Right lobe of liver (tissue), 6 donors: Measurements from ENCODE around the gene CBX5. TPM values are rescaled to one million over a fixed set of nuclear protein-coding genes. Genes with fewer than 3 reads are reported as not detected.
A peak's percentile ranks its signal among the peaks of the same experiment; 100 is the strongest.

Experiments
- ATAC-seq, 4 donors: fragments of 200-7000 bp; cut with Tn5 transposase; one replicate each; pipeline ENCODE4 v1.9.1; 2020; ENCODE audit warnings: mild to moderate bottlenecking in 4 of 4, moderate library complexity in 4 of 4
- DNase-seq, 3 donors: peaks; one replicate each; pipeline ENCODE4 v3.0.0-alpha.2; 2020
- H3K27ac ChIP-seq, 3 donors: fragments of 200-600 bp; one replicate each; pipeline ENCODE4 v1.8.0; 2022
- H3K27me3 ChIP-seq, 2 donors: fragments of 200-600 bp; one replicate each; pipeline ENCODE4 v1.8.0; 2022
- H3K36me3 ChIP-seq, 4 donors: fragments of 200-600 bp; sonication (generic) in 1 of 4; one replicate each; pipeline versions ENCODE4 v1.5.1 to v1.8.0; 2017 to 2022; ENCODE audit warnings: control low read depth in 1 of 4
- H3K4me1 ChIP-seq, 4 donors: fragments of 200-600 bp; sonication (generic) in 1 of 4; one replicate each; pipeline versions ENCODE4 v1.5.1 to v1.8.0; 2017 to 2022; ENCODE audit warnings: control low read depth in 1 of 4
- H3K4me3 ChIP-seq, 3 donors: fragments of 200-600 bp; one replicate each; pipeline ENCODE4 v1.8.0; 2022
- H3K9me3 ChIP-seq, 4 donors: fragments of 200-600 bp; sonication (generic) in 1 of 4; one replicate each; pipeline versions ENCODE4 v1.5.1 to v1.8.0; 2017 to 2022; ENCODE audit warnings: control low read depth in 1 of 4
- CTCF ChIP-seq, 4 donors: fragments of 200-600 bp in 3 of 4; fragments of 450-650 bp in 1 of 4; IDR thresholded peaks; one replicate each; pipeline versions ENCODE4 v1.5.1 to v1.8.0; 2016 to 2022; ENCODE audit warnings: antibody characterized with exemption in 4 of 4, mild to moderate bottlenecking in 2 of 4
- POLR2A ChIP-seq: fragments of 450-650 bp; IDR thresholded peaks from one replicate; pipeline ENCODE4 v1.6.1; 2017; ENCODE audit warnings: antibody characterized with exemption, mild to moderate bottlenecking
- WGBS: methylation state at CpG from one replicate; pipeline ENCODE4 v1.1.6; 2018; ENCODE audit warnings: low coverage, low lambda C conversion rate; ENCODE audit not compliant: insufficient coverage; ENCODE audit errors: missing lambda C conversion rate; 5-methylcytosine and 5-hydroxymethylcytosine counted together
- intact Hi-C, 2 donors: fragments of 100-400 bp; cut with DNase I; formaldehyde crosslinking; loops; one replicate each; pipeline versions ENCODE4 v1.11.2 to v1.14.1; 2022
- total RNA-seq, 6 experiments: library from RNA; depleted of rRNA in 2 of 6; stranded (reverse); fragments of >200 nt in 2 of 6; fragmentation: NEBNext Ultra II Directional in 3 of 6; extraction: Animal tissue kit (Norgen Biotek cat#: 25700) in 3 of 6; gene quantifications; one replicate each; pipeline versions ENCODE4 v1.1.0 to v1.2.4, GENCODE V29; 2016 to 2023
- donor health status: DM: no; HTN: yes; CAD: no.
- donor health status: DM: no; HTN: no; CAD: no.
- donor health status: DM: no; HTN: no; CAD: no.
- donor health status: DM: no; HTN: yes; CAD: no.
- donor health status: DM: no; HTN: yes; CAD: no.

The CBX5 gene
- total RNA-seq, 6 experiments from 2014 or later: 14.4 to 23.7 (median 20.1) TPM

- intact Hi-C loops: no loop called here
- WGBS: 64% methylated on average over 7 of the region's 7 CpGs
- Histone ChIP-seq H3K27me3 (peaks cover 0 to 19% of the 10 kb centered on the region in 2 donors), H3K4me1 (peaks cover 0 to 8% (median 0%) of the 10 kb centered on the region in 4 donors), H3K4me3 (no peak overlapping the region), H3K9me3 (no peaks in the 10 kb centered on the region), H3K36me3 (no peaks in the 10 kb centered on the region), H3K27ac (no peak overlapping the region)
- DNase-seq (no peak), ATAC-seq (no peak)
- TF ChIP-seq CTCF (IDR thresholded peaks at IDR 0.05): no peak
- no peak for TF ChIP-seq POLR2A
Measured at GRCh38 chr12:54211920-54212319, 68.0 kb downstream of the CBX5 start.

- TF ChIP-seq CTCF (IDR thresholded peaks at IDR 0.05) (no peak), POLR2A (no peak)
- peak in 1 of 3 donors; percentile 41 for DNase-seq
- intact Hi-C loops: no loop called here
- Histone ChIP-seq H3K4me1 (peaks cover 0 to 4% (median 0%) of the 10 kb centered on the region in 4 donors), H3K36me3 (no peaks in the 10 kb centered on the region), H3K27ac (no peak overlapping the region), H3K9me3 (no peaks in the 10 kb centered on the region), H3K4me3 (no peak overlapping the region), H3K27me3 (peaks cover 0 to 19% of the 10 kb centered on the region in 2 donors)
- ATAC-seq: no peak
- WGBS: 81% methylated on average over 4 of the region's 5 CpGs
Measured at GRCh38 chr12:54210400-54210790, 69.5 kb downstream of the CBX5 start.

GRCh38 chr12:54208591-54208990, 71.3 kb downstream of the CBX5 start:
- Histone ChIP-seq H3K4me1 (no peaks in the 10 kb centered on the region), H3K4me3 (no peak overlapping the region), H3K9me3 (no peaks in the 10 kb centered on the region), H3K27me3 (peaks cover 0 to 3% of the 10 kb centered on the region in 2 donors), H3K27ac (no peak overlapping the region), H3K36me3 (no peaks in the 10 kb centered on the region)
- TF ChIP-seq POLR2A: no peak
- TF ChIP-seq CTCF (IDR thresholded peaks at IDR 0.05): no peak
- DNase-seq (peak in 1 of 3 donors; percentile 35), ATAC-seq (no peak)
- 25% methylated on average over 1 of the region's 7 CpGs for WGBS
- intact Hi-C loops: loop anchor here in 1 of 2 donors (5.0 to 10.0 kb wide), 2 partner anchors 174 to 201 kb away; partner anchors contain the start of genes HOXC5 and HOXC8

- WGBS: 29% methylated on average over 9 of the region's 16 CpGs
- intact Hi-C loops: loop anchor here in 1 of 2 donors (5.0 to 10.0 kb wide), 2 partner anchors 173 to 200 kb away; partner anchors contain the start of genes HOXC5 and HOXC8
- ATAC-seq: peak; percentile 84 to 92 (median 90)
- H3K4me1 ChIP-seq: no peaks in the 10 kb centered on the region
- H3K4me3 ChIP-seq: no peak overlapping the region
- H3K36me3 ChIP-seq: no peaks in the 10 kb centered on the region
- H3K27ac ChIP-seq: no peak overlapping the region
- DNase-seq: peak; percentile 66 to 76 (median 68)
- H3K9me3 ChIP-seq: no peaks in the 10 kb centered on the region
- no peaks in the 10 kb centered on the region for H3K27me3 ChIP-seq
- TF ChIP-seq POLR2A: no peak
- peak; percentile 80 to 88 (median 86) for TF ChIP-seq CTCF (IDR thresholded peaks at IDR 0.05)
Measured at GRCh38 chr12:54207539-54208294, 72.2 kb downstream of the CBX5 start.
